PC-3 (cell line): Measurements from ENCODE around the gene SLC51A.

Experiments
- CTCF ChIP-seq: fragments of 300-600 bp; sonication (generic); conservative IDR thresholded peaks from 2 replicates; pipeline ENCODE4 v1.5.1; 2017; ENCODE audit warnings: antibody characterized with exemption, low read depth, mild to moderate bottlenecking, low read length
- EZH2 ChIP-seq: fragments of 300-600 bp; sonication (generic); IDR thresholded peaks from one replicate; pipeline ENCODE4 v1.6.1; 2017; ENCODE audit warnings: antibody characterized with exemption, mild to moderate bottlenecking, low read length; ENCODE audit not compliant: unreplicated experiment

GRCh38 chr3:196237203-196237602 lies 20.9 kb downstream of the SLC51A start:
- TF ChIP-seq CTCF: no peak
- TF ChIP-seq EZH2: no peak
